NCI-H82 treated with DMSO at 0.1 percent for 48 hours (cell line): ENCODE data around the gene WSCD2.

Experiments
- DNase-seq: peaks from one replicate; lab custom pipeline; 2025; ENCODE audit not compliant: unreplicated experiment; lab: John Stamatoyannopoulos, UW

Gene WSCD2

GRCh38 chr12:108107293-108107692 lies 21.8 kb upstream of the WSCD2 start:
- DNase-seq, result no peak

- DNase-seq, result no peak
Measured at GRCh38 chr12:108109504-108109903, 19.6 kb upstream of the WSCD2 start.

- DNase-seq, result no peak
Measured at GRCh38 chr12:108109954-108110353, 19.1 kb upstream of the WSCD2 start.

GRCh38 chr12:108110844-108111243 lies 18.2 kb upstream of the WSCD2 start:
- DNase-seq, result no peak

- DNase-seq, result no peak
Measured at GRCh38 chr12:108112832-108113556, 16.1 kb upstream of the WSCD2 start.

- DNase-seq, result no peak
Measured at GRCh38 chr12:108115123-108116121, 13.7 kb upstream of the WSCD2 start.

GRCh38 chr12:108116254-108116653 lies 12.8 kb upstream of the WSCD2 start:
- DNase-seq, result no peak

GRCh38 chr12:108116699-108117098 lies 12.4 kb upstream of the WSCD2 start:
- no peak for DNase-seq

GRCh38 chr12:108117163-108117849 lies 11.8 kb upstream of the WSCD2 start:
- no peak for DNase-seq

GRCh38 chr12:108117902-108118301 lies 11.2 kb upstream of the WSCD2 start:
- no peak for DNase-seq

- DNase-seq, result no peak
Measured at GRCh38 chr12:108119126-108119973, 9.7 kb upstream of the WSCD2 start.

- no peak for DNase-seq
Measured at GRCh38 chr12:108119974-108120862, 8.9 kb upstream of the WSCD2 start.

- DNase-seq, result no peak
Measured at GRCh38 chr12:108120863-108121165, 8.3 kb upstream of the WSCD2 start.

- DNase-seq, result no peak
Measured at GRCh38 chr12:108121320-108121719, 7.8 kb upstream of the WSCD2 start.

GRCh38 chr12:108121728-108122471 lies 7.2 kb upstream of the WSCD2 start:
- DNase-seq, result no peak

- no peak for DNase-seq
Measured at GRCh38 chr12:108122644-108123043, 6.4 kb upstream of the WSCD2 start.

GRCh38 chr12:108123402-108123801 lies 5.7 kb upstream of the WSCD2 start:
- no peak for DNase-seq

GRCh38 chr12:108125073-108125472 lies 4.0 kb upstream of the WSCD2 start:
- DNase-seq, result no peak

GRCh38 chr12:108126212-108126611 lies 2.9 kb upstream of the WSCD2 start:
- DNase-seq, result no peak
